WTC11 (cell line): Measurements from ENCODE around the gene SMARCAD1. TPM values are rescaled to one million over a fixed set of nuclear protein-coding genes. Genes with fewer than 3 reads are reported as not detected.

Source experiments
- ATAC-seq: fragments of 200-7000 bp; cut with Tn5 transposase; 2 replicates; pipeline ENCODE4 v1.10.0; 2021; ENCODE audit warnings: mild to moderate bottlenecking, moderate library complexity
- CTCF ChIA-PET: fragments of 300-600 bp; sonication (Branson Sonifier 250); formaldehyde crosslinking; loops from one replicate; lab custom pipeline; 2021; ENCODE audit warnings: antibody characterized with exemption; lab: Charles Lee
- POLR2A ChIA-PET: fragments of 350-600 bp; sonication (Branson Sonifier 250); formaldehyde crosslinking; loops from one replicate; lab custom pipeline; 2021; ENCODE audit warnings: antibody characterized with exemption; lab: Charles Lee
- DNase-seq: peaks from one replicate; pipeline ENCODE4 v3.0.0; 2021; ENCODE audit warnings: low spot score
- H3K27ac Mint-ChIP-seq: 2 replicates; pipeline ENCODE4 v1.8.0; 2021; ENCODE audit warnings: mixed read lengths
- H3K27me3 Mint-ChIP-seq: 2 replicates; pipeline ENCODE4 v1.8.0; 2021; ENCODE audit warnings: low read depth, mild to moderate bottlenecking, moderate library complexity, mixed read lengths
- H3K36me3 Mint-ChIP-seq: 2 replicates; pipeline ENCODE4 v1.8.0; 2021; ENCODE audit warnings: mixed read lengths
- H3K4me1 Mint-ChIP-seq: 2 replicates; pipeline ENCODE4 v1.8.0; 2022; ENCODE audit warnings: mixed read lengths
- H3K4me3 Mint-ChIP-seq: 2 replicates; pipeline ENCODE4 v1.8.0; 2021; ENCODE audit warnings: mild to moderate bottlenecking, moderate library complexity, mixed read lengths
- H3K9me3 Mint-ChIP-seq: 2 replicates; pipeline ENCODE4 v1.8.0; 2021; ENCODE audit warnings: mixed read lengths
- AR ChIP-seq: fragments of 250-450 bp; sonication (Bioruptor Pico); IDR thresholded peaks from 2 replicates; pipeline ENCODE4 v1.9.0; 2021; ENCODE audit warnings: mild to moderate bottlenecking
- CREM ChIP-seq: sonication (generic); formaldehyde crosslinking; IDR thresholded peaks from 2 replicates; pipeline ENCODE4 v1.8.1; 2022; ENCODE audit warnings: mild to moderate bottlenecking, missing genetic modification reagents, moderate library complexity
- E2F1 ChIP-seq: sonication (generic); formaldehyde crosslinking; IDR thresholded peaks from 2 replicates; pipeline ENCODE4 v1.8.0; 2022; ENCODE audit warnings: mild to moderate bottlenecking, missing genetic modification reagents
- E2F4 ChIP-seq: sonication (generic); formaldehyde crosslinking; IDR thresholded peaks from 2 replicates; pipeline ENCODE4 v1.8.1; 2022; ENCODE audit warnings: low read depth, mild to moderate bottlenecking, moderate library complexity, missing genetic modification reagents, borderline replicate concordance
- ELF4 ChIP-seq: sonication (generic); formaldehyde crosslinking; IDR thresholded peaks from 2 replicates; pipeline ENCODE4 v1.8.1; 2022; ENCODE audit warnings: low read depth, mild to moderate bottlenecking, moderate library complexity, missing genetic modification reagents
- ESRRA ChIP-seq: sonication (generic); formaldehyde crosslinking; IDR thresholded peaks from 2 replicates; pipeline ENCODE4 v1.8.1; 2022; ENCODE audit warnings: mild to moderate bottlenecking, missing genetic modification reagents, borderline replicate concordance
- ETV6 ChIP-seq: sonication (generic); formaldehyde crosslinking; IDR thresholded peaks from 2 replicates; pipeline ENCODE4 v1.8.1; 2022; ENCODE audit warnings: mild to moderate bottlenecking, missing genetic modification reagents
- JUN ChIP-seq: sonication (generic); formaldehyde crosslinking; IDR thresholded peaks from 2 replicates; pipeline ENCODE4 v1.8.0; 2023; ENCODE audit warnings: mild to moderate bottlenecking, missing genetic modification reagents
- OVOL2 ChIP-seq: fragments of 250-450 bp; sonication (Bioruptor Pico); IDR thresholded peaks from 2 replicates; pipeline ENCODE4 v1.9.0; 2021; ENCODE audit warnings: mild to moderate bottlenecking, borderline replicate concordance
- SMAD3 ChIP-seq: sonication (generic); formaldehyde crosslinking; IDR thresholded peaks from 2 replicates; pipeline ENCODE4 v1.8.0; 2022; ENCODE audit warnings: missing genetic modification reagents, mild to moderate bottlenecking, borderline replicate concordance
- SMAD4 ChIP-seq: sonication (generic); formaldehyde crosslinking; IDR thresholded peaks from 2 replicates; pipeline ENCODE4 v1.8.0; 2022; ENCODE audit warnings: mild to moderate bottlenecking, missing genetic modification reagents
- STAT6 ChIP-seq: sonication (generic); formaldehyde crosslinking; conservative IDR thresholded peaks from 2 replicates; pipeline ENCODE4 v1.8.1; 2023; ENCODE audit warnings: mild to moderate bottlenecking, low read depth, missing genetic modification reagents, moderate library complexity
- TP53 ChIP-seq: sonication (generic); formaldehyde crosslinking; IDR thresholded peaks from 2 replicates; pipeline ENCODE4 v1.8.1; 2023; ENCODE audit warnings: mild to moderate bottlenecking, missing genetic modification reagents
- USF2 ChIP-seq: sonication (generic); formaldehyde crosslinking; IDR thresholded peaks from 2 replicates; pipeline ENCODE4 v1.8.1; 2023; ENCODE audit warnings: mild to moderate bottlenecking, missing genetic modification reagents, moderate library complexity
- ZBTB21 ChIP-seq: sonication (generic); formaldehyde crosslinking; IDR thresholded peaks from 2 replicates; pipeline ENCODE4 v1.8.1; 2023; ENCODE audit warnings: mild to moderate bottlenecking, missing genetic modification reagents, borderline replicate concordance
- total RNA-seq: library from RNA; stranded (reverse); gene quantifications from 3 replicates; pipeline ENCODE4 v1.2.3, GENCODE V29; 2021

Gene SMARCAD1
- total RNA-seq, 1 experiment from 2014 or later: 48.9 TPM

- no peaks in the 10 kb centered on the region for H3K27me3 Mint-ChIP-seq
- ChIA-PET POLR2A (no interaction called here), CTCF (no interaction called here)
- H3K27ac Mint-ChIP-seq: no peak overlapping the region
- no peak overlapping the region for H3K4me3 Mint-ChIP-seq
- TF ChIP-seq SMAD3 (CRISPR knock-in tag) (no peak), JUN (no peak), TP53 (CRISPR knock-in tag) (no peak), STAT6 (CRISPR knock-in tag) (no peak), ELF4 (no peak), ZBTB21 (CRISPR knock-in tag) (no peak), SMAD4 (CRISPR knock-in tag) (no peak), ETV6 (CRISPR knock-in tag) (no peak), ESRRA (no peak), E2F4 (CRISPR knock-in tag) (no peak), E2F1 (CRISPR knock-in tag) (no peak), CREM (no peak)
- DNase-seq (no peak), ATAC-seq (no peak)
- no peaks in the 10 kb centered on the region for H3K9me3 Mint-ChIP-seq
- H3K4me1 Mint-ChIP-seq: 0 out of 2 replicates have a peak, but pooled peaks cover 3% of the 10 kb centered on the region
- H3K36me3 Mint-ChIP-seq: peaks cover 65% of the 10 kb centered on the region
These were observed 8.7 kb downstream of the SMARCAD1 start for GRCh38 chr4:94216394-94216793.

GRCh38 chr4:94219402-94219801 lies 11.7 kb downstream of the SMARCAD1 start:
- Mint-ChIP-seq H3K27me3 (no peaks in the 10 kb centered on the region), H3K36me3 (peaks cover 47% of the 10 kb centered on the region)
- no peak for DNase-seq
- TF ChIP-seq USF2 (no peak), E2F1 (CRISPR knock-in tag) (no peak), AR (CRISPR knock-in tag) (no peak), OVOL2 (no peak)
- TF ChIP-seq, all 79 proteins: peak for 0
- ATAC-seq: no peak
- H3K4me3 Mint-ChIP-seq: no peak overlapping the region
- CTCF ChIA-PET: no interaction called here
- POLR2A ChIA-PET: no interaction called here
- 0 out of 2 replicates have a peak, but pooled peaks cover 3% of the 10 kb centered on the region for H3K4me1 Mint-ChIP-seq
- no peaks in the 10 kb centered on the region for H3K9me3 Mint-ChIP-seq
- no peak overlapping the region for H3K27ac Mint-ChIP-seq
